OCI-LY3 (cell line): ENCODE data around the gene MATN4.

ENCODE experiments used
- H2AFZ ChIP-seq: fragments of 200-600, 300-600 bp; shearing (Covaris generic); 2 replicates; pipeline ENCODE4 v1.6.0; 2014; ENCODE audit warnings: antibody characterized with exemption, low read depth, low read length
- H3K27ac ChIP-seq: fragments of 200-600, 300-600 bp; sonication (generic); 2 replicates; pipeline ENCODE4 v1.5.1; 2014; ENCODE audit warnings: mild to moderate bottlenecking, low read length, moderate library complexity, mixed read lengths
- H3K27me3 ChIP-seq: fragments of 200-600, 300-600 bp; sonication (generic); 2 replicates; pipeline ENCODE4 v1.6.1; 2014; ENCODE audit warnings: low read depth, low read length, mixed read lengths
- H3K36me3 ChIP-seq: fragments of 200-600, 300-600 bp; sonication (generic); replicated peaks from 2 replicates; pipeline ENCODE3; 2014; ENCODE audit warnings: low read depth, low read length, mixed read lengths
- H3K4me1 ChIP-seq: fragments of 300-600, 200-600 bp; sonication (generic); 2 replicates; pipeline ENCODE4 v1.6.1; 2014; ENCODE audit warnings: low read length, mixed read lengths
- H3K4me2 ChIP-seq: fragments of 200-600, 300-600 bp; sonication (generic); 2 replicates; pipeline ENCODE4 v1.6.1; 2014; ENCODE audit warnings: low read length, mixed read lengths
- H3K4me3 ChIP-seq: fragments of 300-600, 200-600 bp; sonication (generic); 2 replicates; pipeline ENCODE4 v1.5.1; 2014; ENCODE audit warnings: antibody characterized with exemption, mild to moderate bottlenecking, low read length, moderate library complexity
- H3K79me2 ChIP-seq: fragments of 300-600, 200-600 bp; shearing (Covaris generic); 2 replicates; pipeline ENCODE4 v1.6.1; 2014; ENCODE audit warnings: mild to moderate bottlenecking, low read length, mixed read lengths
- H3K9ac ChIP-seq: fragments of 300-600, 200-600 bp; shearing (Covaris generic); 2 replicates; pipeline ENCODE4 v1.6.0; 2014; ENCODE audit warnings: mild to moderate bottlenecking, low read length, moderate library complexity
- H3K9me3 ChIP-seq: fragments of 200-600, 300-600 bp; shearing (Covaris generic); 2 replicates; pipeline ENCODE4 v1.6.1; 2014; ENCODE audit warnings: low read length, mixed read lengths; ENCODE audit not compliant: insufficient read depth
- H4K20me1 ChIP-seq: fragments of 200-600, 300-600 bp; sonication (generic); 2 replicates; pipeline ENCODE4 v1.6.1; 2016; ENCODE audit warnings: low read length, mixed read lengths; ENCODE audit not compliant: insufficient read depth
- CTCF ChIP-seq: fragments of 200-600, 300-600 bp; sonication (generic); IDR thresholded peaks from 2 replicates; pipeline ENCODE4 v1.5.1; 2014; ENCODE audit warnings: antibody characterized with exemption, low read length, low read depth
- EZH2phosphoT487 ChIP-seq: fragments of 200-600 bp; shearing (Covaris generic); IDR thresholded peaks from 2 replicates; pipeline ENCODE4 v1.6.1; 2018; ENCODE audit warnings: antibody characterized with exemption, mixed run types, low read depth

The MATN4 gene

GRCh38 chr20:45283551-45284057 lies 24.5 kb downstream of the MATN4 start:
- H4K20me1 ChIP-seq: no peaks in the 10 kb centered on the region
- no peaks in the 10 kb centered on the region for H3K36me3 ChIP-seq
- no peaks in the 10 kb centered on the region for H3K9me3 ChIP-seq
- no peak overlapping the region for H3K9ac ChIP-seq
- no peak overlapping the region for H3K4me2 ChIP-seq
- no peak overlapping the region for H3K27ac ChIP-seq
- no peak overlapping the region for H2AFZ ChIP-seq
- H3K27me3 ChIP-seq: peaks cover 59% of the 10 kb centered on the region
- TF ChIP-seq CTCF: no peak
- TF ChIP-seq EZH2phosphoT487: no peak
- no peaks in the 10 kb centered on the region for H3K4me1 ChIP-seq
- no peak overlapping the region for H3K4me3 ChIP-seq
- no peaks in the 10 kb centered on the region for H3K79me2 ChIP-seq

GRCh38 chr20:45282700-45283550 lies 25.2 kb downstream of the MATN4 start:
- peaks cover 53% of the 10 kb centered on the region for H3K27me3 ChIP-seq
- no peak overlapping the region for H2AFZ ChIP-seq
- H3K4me2 ChIP-seq: no peak overlapping the region
- no peak overlapping the region for H3K4me3 ChIP-seq
- H3K27ac ChIP-seq: no peak overlapping the region
- no peak overlapping the region for H3K9ac ChIP-seq
- no peaks in the 10 kb centered on the region for H4K20me1 ChIP-seq
- no peaks in the 10 kb centered on the region for H3K9me3 ChIP-seq
- no peaks in the 10 kb centered on the region for H3K79me2 ChIP-seq
- no peaks in the 10 kb centered on the region for H3K36me3 ChIP-seq
- no peaks in the 10 kb centered on the region for H3K4me1 ChIP-seq
- TF ChIP-seq CTCF (no peak), EZH2phosphoT487 (no peak)

- Histone ChIP-seq H3K9ac (no peak overlapping the region), H3K27ac (no peak overlapping the region), H3K9me3 (no peaks in the 10 kb centered on the region), H4K20me1 (no peaks in the 10 kb centered on the region), H3K4me3 (no peak overlapping the region), H3K27me3 (peaks cover 57% of the 10 kb centered on the region), H2AFZ (no peak overlapping the region), H3K79me2 (no peaks in the 10 kb centered on the region), H3K36me3 (no peaks in the 10 kb centered on the region), H3K4me2 (no peak overlapping the region), H3K4me1 (no peaks in the 10 kb centered on the region)
- TF ChIP-seq EZH2phosphoT487 (no peak), CTCF (no peak)
Observed at GRCh38 chr20:45279992-45280391, 28.1 kb downstream of the MATN4 start.

- Histone ChIP-seq H3K79me2 (no peaks in the 10 kb centered on the region), H2AFZ (no peak overlapping the region), H3K9ac (no peak overlapping the region), H3K27me3 (peaks cover 69% of the 10 kb centered on the region), H3K4me2 (no peak overlapping the region), H3K36me3 (no peaks in the 10 kb centered on the region), H3K4me1 (no peaks in the 10 kb centered on the region), H4K20me1 (no peaks in the 10 kb centered on the region), H3K4me3 (no peak overlapping the region), H3K9me3 (no peaks in the 10 kb centered on the region), H3K27ac (no peak overlapping the region)
- TF ChIP-seq EZH2phosphoT487 (no peak), CTCF (no peak)
Observed at GRCh38 chr20:45275338-45275737, 32.8 kb downstream of the MATN4 start.
